Measurements from ENCODE around the gene COL25A1.

Gene COL25A1

DNA sequence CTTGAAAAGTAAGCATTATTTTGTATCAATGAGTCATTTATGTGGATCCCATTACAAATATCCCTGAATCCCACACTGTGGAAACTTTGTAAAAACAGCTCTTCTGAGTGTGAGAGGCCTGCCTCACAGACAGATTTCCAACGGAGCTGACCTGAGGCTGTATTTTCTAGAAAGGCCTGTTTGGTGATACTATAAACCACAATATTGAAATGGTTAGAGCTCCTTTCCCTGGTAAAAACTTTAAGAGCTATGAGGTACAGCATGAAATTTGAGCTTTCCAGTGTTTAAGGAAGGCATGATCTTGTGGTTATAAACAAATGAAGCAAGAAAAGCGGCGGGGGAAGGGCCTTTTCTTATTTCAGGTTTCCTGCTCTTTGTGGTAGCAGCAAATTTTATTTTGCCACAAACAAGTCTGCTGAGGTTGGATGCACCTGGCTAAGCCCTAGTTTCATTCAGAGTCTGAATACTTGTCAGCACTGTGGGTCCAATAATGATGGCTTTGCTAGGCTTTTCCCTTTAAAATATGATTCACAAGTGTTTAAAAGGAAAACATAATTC lies 452.8 kb downstream of the COL25A1 start:
- FAIRE-seq, result no peak

DNA sequence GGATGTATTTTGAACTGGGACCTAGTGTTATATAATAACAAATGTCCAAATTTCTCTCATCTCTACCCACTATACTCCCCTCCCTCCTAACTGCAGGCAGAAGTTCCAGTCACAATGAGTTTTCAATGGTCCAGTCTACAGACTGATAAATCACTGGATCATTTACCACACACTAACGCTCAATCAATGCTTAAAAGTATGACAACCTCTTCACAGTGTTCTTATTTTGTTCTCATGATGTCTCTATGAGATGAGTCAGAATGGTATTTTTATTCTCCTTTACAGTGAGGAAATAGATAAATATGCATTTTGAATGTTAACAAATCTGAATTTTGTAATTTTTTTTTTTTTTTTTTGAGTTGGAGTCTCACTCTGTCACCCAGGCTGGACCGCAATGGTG lies 455.9 kb downstream of the COL25A1 start:
- no peak for FAIRE-seq

DNA sequence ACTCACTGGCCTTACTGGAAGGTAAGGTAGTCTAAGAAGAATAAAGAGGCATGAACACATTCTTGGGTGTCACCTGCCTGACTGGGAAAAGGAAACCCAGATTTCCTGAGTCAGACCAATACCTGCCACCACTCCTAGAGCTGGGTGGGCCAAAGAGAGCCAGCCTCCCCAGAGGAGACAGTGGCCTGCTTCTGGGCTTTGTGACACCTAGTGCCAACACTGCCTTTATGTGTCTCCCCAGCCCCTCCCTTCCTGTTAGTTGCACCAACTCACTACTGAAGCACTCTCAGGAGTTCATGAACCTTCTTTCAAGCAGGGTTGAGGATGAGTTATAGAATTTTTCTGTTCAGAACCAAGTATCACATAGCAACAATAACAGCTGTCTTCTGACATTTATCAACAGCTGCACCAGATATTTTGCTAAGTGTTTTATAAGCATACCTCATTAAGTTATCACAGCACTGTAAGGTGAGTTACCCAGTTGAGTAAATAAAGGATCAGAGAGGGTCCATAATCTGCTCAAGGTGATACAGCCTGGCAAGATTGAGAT lies 462.0 kb downstream of the COL25A1 start:
- FAIRE-seq, result no peak

DNA sequence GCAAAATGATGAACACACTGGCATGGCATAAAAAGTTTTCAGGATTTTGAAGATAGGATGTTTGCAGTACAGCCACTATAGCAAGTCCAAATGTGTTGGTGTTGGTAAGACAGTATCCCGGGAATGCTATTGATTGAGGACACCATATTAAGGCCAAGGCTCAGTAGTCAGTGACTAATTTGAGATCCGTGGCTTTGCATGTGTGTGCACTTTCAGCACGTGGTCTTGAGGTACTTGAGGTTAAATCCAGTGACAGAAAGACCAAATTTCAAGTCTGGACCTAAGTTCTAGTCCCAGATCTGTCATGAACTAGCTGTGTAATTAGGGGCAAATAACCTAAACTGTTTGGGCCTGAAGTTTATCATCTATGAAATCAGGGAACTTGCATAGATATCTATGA lies 463.1 kb downstream of the COL25A1 start:
- FAIRE-seq, result no peak

DNA sequence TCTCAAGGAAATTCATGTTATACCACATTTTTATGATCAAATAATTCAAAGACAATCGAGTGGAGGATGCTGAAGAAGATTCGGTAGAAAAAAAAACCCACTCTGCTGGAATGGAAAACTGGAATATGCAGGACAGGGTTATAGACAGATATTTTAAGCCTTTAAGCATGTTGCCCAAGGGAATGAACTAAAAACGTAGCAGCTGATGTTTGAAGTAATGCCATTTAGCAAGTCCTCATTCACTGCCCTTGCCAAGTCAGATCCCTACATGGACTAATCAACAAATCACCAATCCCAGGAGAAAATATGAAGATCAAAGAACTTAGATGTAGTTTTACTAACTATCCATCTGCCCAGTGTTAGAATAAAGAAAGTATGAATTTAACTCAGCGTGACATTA lies 464.0 kb downstream of the COL25A1 start:
- no peak for FAIRE-seq

DNA sequence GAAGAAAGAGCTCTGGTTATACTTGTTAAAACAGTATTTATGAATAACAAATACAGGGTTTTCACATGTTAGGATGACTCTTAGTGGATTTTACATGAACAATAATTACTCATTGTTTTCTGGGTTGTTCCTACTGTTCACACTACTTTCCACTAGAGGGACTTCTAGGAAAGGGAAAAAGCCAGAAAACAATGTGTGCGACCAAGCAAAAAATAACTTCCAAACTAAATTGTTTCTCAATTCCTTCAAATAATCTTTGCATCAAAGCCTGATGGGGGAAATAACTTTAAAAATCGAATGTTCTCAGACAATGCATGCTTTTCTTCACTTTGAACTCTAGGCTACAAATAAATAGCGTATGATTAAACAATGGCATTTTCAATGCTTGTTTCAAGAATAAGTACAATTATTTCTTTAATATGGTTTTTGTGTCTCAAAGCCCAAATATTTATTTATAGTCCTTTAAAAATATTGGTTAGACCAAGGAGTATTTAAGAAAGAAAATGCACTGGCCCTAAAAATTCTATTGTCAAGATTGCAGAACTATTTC lies 467.5 kb downstream of the COL25A1 start:
- FAIRE-seq, result peak; percentile 98

DNA sequence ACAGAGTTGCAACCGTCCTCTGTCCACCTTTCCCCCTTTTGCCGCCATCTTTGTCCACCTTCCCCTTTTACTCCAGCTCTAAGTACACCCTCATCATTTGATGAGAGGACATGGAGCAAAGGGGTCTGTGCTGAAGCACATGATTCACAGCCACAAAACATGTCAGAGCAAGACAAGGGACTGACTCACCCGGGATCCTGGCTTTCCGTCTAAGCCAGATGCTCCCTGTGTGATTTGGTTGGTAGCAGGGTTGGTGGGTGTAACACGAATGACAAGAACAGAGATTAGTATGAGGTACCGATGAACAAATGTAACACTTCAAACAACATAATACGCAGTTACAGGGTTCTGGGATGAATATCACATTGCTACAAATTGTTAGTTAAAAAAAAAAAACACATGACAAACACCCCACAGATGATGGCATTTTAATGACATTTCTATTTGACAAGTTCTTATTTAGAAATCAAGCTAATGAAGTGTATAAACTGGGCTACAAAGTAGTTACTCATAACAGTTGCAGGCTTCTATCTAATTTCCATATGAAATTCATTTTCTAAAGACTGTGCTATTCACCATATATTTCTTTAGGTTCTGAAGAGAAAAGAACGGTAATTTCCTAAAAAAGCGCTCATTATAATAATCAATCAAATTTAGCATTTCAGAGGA lies 468.2 kb downstream of the COL25A1 start:
- FAIRE-seq, result no peak

DNA sequence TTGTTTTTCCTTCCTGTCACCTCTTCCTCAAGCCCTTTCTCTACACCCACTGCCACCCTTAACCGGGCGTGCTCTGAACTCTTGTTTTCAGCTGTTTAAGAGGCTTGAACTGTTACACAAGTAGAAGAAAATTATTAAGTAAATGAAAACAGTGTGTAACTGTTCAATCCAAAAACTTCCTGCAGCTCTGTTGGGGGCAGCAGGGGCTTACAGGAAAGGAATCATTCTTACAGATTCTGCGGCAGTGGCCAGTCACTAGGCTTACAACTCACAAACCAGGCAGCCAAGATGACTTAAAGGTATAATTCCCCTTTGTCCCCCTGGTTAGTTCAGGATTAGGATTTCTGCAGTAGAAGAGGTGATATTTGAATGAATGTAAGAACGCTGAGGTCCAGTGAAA lies 469.4 kb downstream of the COL25A1 start:
- no peak for FAIRE-seq

DNA sequence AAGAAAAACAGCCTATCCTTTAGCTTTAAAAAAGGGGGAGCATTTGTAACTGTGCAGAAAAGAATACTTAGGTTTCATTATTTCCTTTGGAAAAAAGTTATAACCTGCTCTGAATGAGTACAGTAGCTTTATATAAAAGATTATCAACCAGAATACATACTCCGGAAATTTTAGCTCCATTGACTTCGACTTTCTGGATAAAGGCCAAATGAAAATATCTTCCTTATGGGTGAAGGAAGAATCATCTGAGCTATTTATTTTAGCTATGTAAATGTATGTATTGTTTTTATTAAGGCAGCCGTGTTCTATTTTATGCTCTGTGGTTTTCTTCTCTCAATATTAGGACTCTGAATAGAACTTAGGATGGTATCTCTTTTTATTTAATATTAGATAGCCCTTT lies 470.6 kb downstream of the COL25A1 start:
- no peak for FAIRE-seq

DNA sequence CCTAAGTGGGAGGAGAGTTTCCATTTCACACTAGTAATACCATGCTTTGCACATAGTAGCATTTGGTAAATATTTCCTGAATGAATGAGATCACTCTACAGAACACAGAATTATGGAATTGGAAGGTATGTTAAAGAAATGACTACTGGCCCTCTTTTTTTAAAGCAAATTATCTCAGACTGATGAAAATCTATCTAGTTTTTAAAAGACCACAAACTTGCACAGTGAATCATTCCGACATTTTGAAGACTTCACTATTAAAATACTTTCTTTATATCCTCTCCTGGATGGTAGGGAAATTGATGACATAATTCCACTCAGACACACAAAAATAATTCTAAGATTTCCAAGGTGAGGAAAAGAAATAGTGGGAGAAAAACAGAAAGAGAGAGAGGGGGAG lies 471.2 kb downstream of the COL25A1 start:
- FAIRE-seq, result no peak

DNA sequence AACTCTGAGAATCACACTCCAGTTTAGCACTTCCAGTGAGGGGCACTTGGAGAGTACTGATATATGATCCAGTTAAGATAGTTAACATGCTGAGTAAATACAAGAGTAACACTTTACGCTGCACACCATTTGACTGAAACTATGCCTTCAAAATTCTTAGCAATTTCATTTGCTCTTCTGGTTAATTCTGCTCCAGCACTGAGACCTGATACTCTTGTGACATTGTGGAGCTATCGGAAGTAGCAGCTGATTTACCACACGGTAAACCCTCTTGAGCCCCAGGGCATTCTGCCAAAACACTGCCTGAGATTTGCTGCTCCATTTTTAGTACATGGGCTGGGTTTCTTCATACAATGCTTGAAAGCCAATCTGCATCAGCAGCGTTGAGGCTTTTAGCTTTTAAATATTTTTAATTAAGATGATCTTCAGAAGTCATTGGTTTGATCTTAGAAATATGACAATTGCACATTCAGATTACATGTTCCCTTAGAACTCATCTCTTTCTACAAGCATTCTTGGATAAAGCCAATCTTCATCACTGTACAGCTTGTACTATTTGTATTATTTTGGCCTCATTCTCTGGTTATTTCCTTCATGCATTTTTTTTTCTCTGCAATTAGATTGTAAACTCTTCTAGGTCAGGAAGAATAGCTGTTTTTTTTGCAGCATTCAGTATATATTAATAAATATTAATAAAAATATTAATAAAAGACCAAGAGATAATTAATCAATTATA lies 471.8 kb downstream of the COL25A1 start:
- no peak for FAIRE-seq

DNA sequence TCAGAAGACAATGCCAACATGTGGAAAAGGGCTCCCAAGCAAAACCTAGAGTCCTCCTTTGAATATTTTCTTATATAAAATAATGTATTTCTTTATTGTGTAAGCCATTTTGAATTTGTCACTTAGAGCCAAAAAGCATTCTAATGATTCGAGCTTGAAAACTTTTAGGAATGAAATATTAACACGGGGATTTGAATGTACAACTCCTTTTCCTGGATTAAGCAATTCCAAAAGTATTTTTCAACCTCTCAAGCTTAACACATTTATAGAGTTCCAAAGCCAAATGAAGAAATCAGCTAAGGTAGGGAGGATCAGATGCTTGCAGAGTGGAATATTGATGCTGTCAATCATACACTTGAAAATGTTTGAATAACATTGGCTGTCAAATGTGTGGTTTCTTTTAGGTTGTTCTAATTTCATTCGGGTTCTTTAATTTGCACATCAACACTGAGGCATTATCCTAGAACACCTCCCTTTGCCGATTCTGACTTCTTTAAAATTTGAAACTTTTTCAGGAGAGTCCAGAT lies 472.4 kb downstream of the COL25A1 start:
- no peak for FAIRE-seq

DNA sequence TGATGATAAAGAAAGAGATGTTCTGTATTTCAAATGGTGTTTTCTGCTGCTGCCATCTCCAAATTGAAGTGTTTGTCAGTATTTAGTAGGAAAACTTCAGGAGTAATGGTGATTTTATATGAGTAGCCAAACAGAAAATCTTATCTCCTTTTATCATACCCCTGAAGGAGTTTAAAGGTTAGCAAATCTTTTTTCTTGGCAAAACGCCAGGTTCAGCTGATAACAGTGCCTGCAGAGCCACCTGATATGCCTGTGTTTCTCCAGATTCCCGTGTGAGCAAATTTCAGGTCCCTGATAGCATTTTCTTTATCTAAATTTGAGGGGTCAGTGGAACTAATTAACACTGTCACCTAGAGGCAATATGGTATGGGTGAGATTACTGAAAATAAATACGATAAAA lies 473.8 kb downstream of the COL25A1 start:
- FAIRE-seq, result no peak

DNA sequence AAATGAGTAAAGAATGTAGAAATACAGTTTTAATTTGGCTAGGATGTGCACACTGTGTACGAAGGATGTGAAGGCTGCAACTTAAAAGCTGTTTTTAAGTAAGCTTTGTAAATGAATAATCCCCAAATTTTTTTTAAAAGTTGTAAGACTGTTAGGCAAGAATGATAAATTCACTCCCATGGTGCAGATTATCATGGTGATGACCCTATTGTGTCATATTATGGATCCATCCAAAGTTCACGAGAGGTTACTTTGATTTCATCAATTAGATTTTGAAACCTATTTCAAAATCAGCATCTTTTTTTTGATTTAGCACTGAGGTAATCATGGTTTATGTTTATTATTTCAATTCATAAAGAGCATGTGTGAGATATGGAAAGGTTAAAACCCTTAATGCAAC lies 476.7 kb downstream of the COL25A1 start:
- FAIRE-seq, result no peak

DNA sequence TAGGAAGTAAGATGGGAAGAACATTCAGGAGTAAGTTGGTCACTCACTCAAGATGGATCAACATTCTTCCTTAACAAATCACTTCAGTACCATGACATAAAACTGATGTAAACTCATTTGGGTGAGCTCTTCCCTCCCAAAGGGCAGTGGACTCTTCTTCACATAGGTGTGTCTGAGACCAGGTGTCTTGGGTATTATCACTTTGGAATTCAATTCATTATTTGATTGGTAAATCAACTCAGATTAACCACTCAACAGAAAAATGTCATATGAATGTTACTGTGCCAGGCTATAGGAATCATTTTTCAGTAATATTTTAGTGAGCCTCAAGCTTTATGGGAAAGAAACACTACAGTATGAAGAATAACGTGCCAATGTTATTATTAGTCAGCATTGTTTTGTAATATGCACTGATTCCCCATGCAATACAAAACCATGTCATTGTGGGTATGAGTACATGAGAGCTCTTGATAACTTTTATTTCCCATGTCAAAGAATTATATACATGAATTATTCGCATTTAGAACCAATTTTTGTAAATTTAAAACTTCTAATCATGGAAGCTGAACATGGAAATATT lies 481.0 kb downstream of the COL25A1 start:
- FAIRE-seq, result no peak

DNA sequence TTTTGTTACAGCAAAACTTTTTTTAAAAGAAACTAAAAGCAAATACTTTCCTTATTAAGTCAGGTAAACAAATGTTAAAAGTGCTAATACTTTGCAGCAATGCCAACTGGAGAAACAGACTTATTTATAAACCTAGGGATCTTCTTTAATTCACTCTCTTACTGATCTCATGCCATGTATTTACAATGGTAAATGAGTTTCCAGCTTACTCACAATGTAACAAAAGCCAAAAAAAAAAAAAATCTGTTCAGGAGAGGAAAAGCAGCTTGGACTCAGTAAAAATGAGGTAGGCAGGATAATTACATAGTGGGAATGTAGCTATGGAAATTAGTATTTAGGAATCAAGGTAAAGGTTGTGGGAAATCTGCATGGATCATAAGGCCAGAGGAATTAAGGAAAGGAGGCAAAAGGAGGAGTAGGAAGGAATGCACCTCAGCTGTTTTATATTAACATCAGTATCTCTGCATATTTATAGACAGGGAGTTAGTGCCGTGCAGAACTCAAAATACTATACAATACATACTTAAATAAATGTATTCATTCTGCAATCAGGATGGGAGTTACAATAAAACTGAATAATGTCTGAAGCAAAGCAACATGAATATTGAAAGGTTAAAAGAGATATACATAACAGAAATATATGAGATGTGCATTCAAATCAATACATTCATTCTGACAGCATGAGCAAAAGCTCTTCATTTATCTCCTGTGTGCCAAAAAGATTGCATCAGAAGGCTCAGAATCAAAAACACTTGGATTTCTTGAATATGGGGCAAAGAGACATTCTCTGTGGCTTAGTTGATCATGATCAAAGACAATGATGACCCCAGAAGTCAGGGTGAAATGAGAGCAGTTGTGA lies 481.7 kb downstream of the COL25A1 start:
- FAIRE-seq, result no peak

DNA sequence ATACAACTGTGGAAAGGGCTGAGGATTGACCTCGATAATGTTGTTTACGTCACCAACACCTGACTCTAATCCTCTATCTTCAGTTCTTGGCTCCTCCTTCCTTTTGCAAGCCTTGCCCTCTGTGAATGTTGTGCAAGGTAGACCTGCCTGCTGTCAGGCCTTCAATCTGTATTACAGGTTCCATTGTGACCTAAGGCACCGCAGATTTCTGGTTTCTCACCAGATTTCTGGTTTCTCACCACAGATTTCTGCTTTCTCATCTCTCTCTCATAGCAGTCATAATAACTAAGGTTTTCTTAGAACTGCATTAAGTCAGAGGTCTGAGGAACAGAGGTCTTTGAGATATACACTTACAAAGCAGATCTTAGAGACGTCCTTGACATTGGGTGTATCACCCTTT lies 488.1 kb downstream of the COL25A1 start:
- FAIRE-seq, result no peak

DNA sequence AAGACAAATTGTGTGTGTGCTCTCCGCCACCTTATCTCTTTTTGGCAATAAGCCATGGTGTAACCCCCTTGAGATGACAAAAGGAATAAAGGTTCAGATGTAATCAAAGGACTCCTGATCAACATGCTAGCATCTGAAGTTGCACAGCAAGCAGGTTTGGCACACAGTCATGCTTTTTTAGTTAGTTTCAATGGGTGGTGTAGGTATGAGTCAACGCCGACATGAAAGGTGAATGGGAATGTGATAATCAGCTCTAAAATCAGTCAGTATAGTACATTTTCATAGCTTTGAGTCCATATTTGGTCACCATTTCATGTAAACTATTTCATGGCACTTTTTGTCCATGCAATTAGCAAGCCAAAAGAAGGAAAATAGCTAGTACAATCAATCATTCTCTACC lies 489.2 kb downstream of the COL25A1 start:
- FAIRE-seq, result no peak

DNA sequence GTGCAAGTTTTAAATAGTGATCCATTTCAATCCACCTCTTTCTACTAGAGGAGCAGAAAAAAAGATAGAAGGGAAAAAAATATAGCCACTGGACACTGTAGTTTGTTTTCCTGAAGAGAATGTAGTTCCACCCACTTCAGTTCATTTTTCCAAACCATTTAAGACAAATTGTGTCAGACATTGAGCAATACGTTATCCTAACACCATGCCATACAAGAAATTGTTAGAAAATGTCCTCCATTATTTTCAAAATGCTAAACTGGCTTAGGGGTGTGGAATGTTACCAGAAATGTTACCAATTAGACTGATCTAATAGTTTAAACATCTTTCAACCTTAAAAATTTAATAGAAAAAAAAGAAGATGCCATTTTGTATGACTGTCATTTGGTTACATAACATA lies 491.0 kb downstream of the COL25A1 start:
- no peak for FAIRE-seq

DNA sequence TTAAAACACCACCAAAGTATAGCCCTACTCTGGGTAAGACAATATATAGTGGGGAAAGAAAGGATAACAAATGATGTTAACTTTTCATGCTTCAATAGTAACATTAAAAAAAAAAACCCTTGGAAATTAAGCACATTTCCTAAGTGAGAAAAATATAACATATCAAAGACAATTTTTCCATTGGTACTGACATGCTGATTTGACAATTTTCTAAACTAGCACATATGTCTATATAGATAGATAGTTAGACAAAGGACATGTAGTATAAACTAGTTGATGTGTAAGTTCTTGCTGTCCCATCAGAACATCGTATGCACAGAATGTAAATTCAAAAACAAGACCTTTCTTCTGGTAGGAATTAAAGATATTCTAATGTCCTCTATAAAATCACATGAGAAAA lies 492.4 kb downstream of the COL25A1 start:
- FAIRE-seq, result no peak

DNA sequence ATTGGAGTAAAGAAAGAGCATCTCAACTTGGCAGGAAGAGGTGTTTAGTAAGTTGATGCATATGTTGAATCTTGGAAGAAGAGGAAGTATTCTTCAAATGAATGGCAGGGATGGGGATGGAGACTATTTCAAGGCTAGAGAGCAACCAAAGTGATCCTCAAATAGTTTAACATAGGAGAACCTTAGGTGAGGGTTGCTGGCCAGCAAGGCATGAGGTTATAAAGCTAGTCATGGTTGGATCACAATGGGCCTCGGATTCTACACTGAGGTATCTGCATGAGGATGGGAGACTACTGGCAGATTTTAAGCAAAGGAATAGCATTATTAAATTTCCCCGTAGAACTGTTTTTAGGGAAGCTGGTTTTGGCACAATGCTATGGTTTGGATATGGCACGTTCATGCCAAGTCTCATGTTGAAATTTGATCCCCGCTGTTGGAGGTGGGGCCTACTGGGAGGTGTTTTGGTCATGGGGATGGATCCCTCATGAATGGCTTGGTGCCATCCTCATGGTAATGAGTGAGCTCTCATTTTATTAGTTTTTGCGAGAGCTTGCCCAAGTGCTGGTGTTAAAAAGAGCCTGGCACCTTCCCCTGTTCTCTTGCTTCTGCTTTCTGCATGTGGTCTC lies 497.7 kb downstream of the COL25A1 start:
- FAIRE-seq, result no peak

DNA sequence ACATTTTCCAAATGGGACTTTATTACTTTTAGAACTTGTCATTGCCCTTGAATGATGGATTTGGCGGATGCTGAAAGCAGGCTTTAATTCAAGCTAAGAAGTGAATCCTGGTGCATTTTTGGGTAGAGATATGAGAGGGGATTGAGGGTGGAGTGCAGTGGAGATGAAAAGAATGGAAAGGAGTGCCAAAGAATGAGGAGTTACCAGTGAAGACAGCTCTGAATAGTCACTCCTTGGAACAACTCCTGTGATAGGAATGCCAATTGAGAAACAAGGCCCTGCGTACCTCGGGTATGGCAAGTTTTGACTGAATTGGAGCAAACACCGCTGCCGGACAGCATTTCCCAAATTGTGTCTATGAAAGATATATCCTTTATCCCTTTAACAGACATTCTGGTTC lies 503.2 kb downstream of the COL25A1 start:
- FAIRE-seq, result no peak
